HT-29 (cell line): Measurements from ENCODE around the gene CBX4. TPM values are rescaled to one million over a fixed set of nuclear protein-coding genes. Genes with fewer than 3 reads are reported as not detected.
A peak's percentile ranks its signal among the peaks of the same experiment; 100 is the strongest.
"Not testable (repeated sequence)": the region's sequence is repeated elsewhere in the genome, so short reads cannot be mapped to it uniquely, and the experiment has no call there.

Experiments
- DNase-seq: peaks from one replicate; pipeline ENCODE4 v3.0.0-alpha.2; 2015; ENCODE audit warnings: low spot score
- total RNA-seq: library from RNA; depleted of rRNA; stranded (reverse); fragments of >200 nt; shearing (Covaris generic); gene quantifications from 2 replicates; pipeline ENCODE4 v1.2.3, GENCODE V29; 2014

CBX4 gene
- total RNA-seq, 1 experiment from 2014 or later, result 71.4 TPM

DNA sequence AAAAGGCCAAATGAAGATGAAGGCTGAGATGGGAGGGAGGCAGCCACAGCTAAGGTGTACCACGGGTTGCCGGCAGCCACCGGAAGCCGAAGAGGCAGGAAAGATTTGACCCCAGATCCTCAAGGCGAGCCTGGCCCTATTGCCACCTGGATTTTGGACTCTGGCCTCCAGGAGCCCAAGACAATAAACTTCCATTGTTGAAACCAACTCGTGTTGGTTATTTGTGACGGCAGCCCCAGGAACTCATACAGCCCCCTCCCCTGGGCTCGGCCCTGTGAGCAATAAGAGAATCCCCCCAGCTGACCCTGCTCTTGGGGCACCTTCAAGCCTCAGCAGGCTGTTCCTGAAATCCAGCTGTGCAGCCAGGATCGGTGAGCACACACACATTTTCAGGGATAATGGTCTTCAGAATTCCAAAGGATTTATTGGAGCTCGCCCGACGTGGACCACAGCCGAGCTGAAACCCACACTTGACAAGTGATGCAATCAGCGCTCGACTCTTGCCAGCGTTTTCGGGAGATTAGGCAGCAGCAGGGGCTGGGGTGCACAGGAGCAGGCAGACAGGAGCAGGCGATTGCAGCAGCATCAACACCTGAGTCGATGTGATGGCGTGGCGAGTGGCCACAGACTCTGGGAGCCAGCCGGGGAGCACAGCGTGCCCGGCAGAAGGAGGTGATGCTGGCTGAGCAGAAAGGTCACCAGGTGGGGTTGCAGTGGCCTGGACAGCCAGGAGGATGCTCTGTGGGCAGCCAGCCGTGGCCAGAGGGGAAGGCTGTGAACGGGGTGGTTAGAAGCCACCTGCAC lies 22.4 kb upstream of the CBX4 start:
- DNase-seq, result no peak

GRCh38 chr17:79859676-79860615 lies 20.7 kb upstream of the CBX4 start:
- DNase-seq, result no peak

GRCh38 chr17:79857095-79857494 lies 17.9 kb upstream of the CBX4 start:
- no peak for DNase-seq

- no peak for DNase-seq
Observed at GRCh38 chr17:79855331-79856124, 16.3 kb upstream of the CBX4 start.

DNA sequence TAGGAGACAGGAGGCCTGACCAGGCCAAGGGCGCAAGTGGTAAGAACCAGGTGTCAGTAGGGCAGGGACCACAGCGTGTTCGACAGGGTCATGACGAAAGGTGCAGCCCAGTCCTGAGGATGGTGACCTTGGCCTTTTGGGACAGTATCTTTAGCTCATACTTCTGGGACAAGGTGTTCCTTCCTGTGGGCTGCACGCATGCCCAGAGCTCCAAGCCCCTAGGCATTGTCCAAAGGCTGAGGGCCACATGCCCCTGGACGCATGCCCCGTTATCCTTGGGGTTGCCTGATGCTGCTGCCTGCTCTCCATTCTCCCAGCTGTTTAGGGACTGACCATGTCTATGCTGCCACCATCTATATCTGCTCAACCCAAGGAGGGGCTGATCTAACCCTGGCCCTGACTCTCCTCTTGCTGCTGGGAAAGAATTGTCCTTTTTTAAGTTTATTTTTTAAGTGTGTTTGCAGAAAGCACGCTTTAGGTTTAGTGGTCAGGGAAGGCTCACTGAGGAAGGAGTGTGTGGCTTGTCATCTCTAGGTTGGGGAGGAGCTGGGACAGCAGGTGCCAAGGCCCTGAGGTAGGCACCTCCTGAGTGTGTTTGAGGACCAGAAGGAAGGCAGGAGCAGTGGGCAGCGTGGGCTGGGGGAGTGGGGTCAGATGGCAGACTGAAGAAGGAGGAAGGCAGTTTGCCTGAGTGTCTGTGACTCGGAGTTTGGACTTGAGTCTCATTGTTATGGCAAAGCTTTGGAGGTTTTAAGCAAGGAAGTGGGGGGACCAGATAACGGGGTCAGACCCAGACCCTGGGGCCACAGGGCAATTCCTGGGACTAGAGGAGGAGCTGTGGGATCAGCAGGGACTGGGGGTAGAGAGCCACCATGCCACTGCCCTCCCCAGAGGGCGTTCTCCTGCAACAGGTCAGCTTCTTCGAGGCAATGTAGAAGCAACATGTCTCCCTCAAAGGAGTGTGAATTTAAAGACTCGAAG lies 15.1 kb upstream of the CBX4 start:
- DNase-seq, result no peak

DNA sequence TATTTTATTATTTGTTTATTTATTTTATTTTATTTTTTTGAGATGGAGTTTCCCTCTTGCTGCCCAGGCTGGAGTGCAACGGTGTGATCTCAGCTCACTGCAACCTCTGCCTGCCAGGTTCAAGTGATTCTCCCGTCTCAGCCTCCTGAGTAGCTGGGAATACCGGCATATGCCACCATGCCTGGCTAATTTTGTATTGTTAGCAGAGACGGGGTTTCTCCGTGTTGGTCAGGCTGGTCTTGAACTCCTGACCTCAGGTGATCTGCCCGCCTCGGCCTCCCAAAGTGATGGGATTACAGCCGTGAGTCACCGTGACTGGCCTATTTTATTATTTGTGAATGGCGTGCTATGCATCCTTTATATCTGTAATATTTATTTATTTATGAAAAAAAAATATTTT lies 13.9 kb upstream of the CBX4 start:
- DNase-seq, result not testable (repeated sequence)

DNA sequence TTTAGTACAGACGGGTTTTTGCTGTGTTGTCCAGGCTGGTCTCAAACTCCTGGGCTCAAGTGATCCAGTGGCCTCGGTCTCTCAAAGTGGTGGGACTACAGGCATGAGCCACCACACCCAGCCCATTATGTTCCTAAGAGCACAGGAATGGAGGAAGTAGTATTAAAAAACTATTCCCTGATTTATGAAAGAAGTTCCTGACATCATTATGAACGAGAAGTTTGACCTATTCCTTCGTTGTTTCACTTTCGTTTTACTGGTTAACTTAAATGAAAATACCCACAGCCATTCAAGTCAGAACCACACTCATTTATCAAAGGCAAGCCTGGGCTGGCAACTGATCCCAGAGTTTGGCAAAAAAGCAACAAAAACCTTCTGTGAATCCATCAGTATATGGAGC lies 13.5 kb upstream of the CBX4 start:
- DNase-seq, result peak; percentile 35

DNA sequence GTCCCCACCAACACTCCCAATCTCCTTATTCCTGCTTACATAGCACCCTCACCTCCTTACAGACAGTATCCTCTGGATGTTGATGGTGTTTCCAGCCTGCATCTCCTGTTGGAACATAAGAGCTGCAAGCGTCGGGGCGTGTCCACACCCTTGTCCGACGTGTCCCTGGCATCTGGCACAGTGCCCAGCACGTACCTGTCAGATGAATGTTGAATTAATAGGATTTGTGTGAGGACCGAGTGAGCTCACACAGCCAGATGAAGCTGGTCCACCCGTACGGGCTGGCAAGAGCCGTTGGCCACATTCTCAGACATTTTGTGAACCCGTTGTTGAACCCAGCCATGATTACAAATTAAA lies 12.2 kb upstream of the CBX4 start:
- DNase-seq, result peak; percentile 91

DNA sequence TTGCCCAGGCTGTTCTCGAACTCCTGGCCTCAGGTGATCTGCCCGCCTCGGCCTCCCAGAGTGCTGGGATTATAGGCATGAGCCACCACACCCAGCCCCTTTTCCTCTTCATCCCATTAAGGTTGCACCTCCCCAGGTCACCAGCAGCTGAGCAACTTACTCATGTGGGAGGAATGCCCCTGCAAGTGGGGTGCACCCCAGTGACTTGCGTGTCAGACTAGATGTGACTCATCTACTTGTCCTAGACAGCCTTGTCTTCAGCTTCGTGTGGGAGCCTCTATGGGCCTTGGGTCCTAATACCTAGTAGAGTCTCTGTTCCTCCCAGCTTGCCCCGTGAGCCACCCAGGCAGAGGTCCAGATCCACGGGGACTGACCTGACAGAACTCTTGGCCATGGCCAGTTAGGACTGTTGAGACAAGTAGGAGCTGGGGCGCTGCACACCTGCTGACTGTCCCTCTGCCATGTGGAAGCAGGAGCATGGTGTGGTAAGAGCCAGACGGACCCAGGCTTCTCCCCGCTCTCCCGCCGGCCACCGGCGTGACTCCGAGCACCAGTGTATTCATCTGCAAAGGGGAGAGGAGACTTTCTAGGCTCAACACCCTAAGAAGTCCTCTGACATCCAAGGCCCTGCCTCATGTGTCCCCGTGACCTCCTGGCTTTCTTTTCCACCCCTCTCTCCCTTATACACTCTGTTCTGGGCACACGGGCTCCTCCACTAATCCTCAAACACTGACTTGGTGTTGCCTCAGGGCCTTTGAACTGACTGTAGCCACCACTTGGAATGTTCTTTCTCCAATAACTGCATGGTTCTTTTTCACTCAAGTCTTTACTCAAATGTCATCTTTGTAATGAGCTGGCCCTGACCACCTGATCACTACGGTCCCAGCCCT lies 11.6 kb upstream of the CBX4 start:
- DNase-seq, result no peak

DNA sequence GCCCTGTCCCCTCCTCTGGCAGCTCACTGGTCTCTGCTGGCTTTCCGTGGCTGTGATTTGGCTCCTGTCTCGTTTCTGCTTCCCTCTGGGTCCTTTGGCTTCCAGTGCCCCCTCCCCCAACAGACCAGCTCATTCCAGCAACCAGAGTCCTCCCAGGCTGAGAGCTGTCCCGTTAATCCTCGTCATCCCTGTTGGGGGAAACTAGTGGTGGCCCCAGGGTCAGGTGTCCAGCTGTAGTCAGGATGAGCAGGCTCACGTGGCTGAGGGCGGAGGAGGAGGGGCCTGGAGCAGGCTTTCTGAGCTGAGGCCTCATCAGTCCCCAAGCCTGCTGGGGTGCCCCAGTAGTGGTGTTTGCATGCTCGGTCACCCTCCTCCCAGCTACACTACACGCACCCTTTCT lies 10.7 kb upstream of the CBX4 start:
- no peak for DNase-seq

DNA sequence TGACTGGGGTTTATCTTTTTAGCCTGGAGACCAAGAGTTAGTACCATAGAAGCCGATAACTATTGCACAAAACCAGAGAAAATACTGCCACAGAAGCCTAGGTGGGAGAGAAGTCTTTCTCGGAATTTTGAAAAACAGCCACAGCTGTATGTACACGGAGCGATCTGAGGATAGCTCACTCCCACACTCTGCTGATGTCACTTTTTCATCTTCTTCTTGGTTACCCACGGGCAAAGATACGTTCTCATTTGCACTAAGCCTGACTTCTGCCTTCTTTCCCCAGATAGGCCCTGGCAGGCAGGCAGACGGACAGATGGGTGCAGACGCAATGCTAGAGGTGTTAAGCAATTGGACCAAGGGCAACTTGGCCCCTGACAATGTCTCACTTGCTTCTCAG lies 9.1 kb upstream of the CBX4 start:
- DNase-seq, result no peak

DNA sequence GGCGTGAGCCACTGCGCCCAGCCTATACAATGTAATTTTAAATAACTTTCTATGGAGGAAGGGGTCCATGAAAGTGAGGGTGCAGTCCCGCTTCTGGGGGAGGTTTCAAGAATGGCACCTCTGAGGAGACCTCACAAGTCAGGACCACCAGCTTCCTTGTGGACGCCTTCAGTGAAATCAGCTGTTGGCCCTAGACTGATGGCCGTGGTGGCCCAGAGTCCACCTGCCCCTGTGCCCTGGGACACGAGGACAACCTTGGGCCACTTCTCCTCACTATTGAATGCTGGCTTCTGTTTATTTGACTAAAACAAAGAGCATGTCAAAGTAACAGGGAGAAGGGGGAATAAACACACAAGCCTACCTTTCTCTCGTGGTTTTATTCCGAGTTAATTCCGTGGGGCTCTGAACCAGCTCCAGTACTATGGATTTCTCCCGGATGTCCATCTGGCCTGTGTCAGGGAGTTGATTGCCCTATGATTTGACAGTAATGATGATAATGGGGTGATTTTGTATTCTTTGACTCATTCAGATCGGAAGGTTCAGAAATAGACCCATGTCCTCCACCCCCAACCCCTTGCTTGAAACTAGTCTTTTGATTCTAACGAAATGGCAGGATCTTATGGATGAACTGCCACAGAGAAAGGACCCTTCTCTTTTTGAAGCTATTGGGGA lies 8.6 kb upstream of the CBX4 start:
- no peak for DNase-seq

DNA sequence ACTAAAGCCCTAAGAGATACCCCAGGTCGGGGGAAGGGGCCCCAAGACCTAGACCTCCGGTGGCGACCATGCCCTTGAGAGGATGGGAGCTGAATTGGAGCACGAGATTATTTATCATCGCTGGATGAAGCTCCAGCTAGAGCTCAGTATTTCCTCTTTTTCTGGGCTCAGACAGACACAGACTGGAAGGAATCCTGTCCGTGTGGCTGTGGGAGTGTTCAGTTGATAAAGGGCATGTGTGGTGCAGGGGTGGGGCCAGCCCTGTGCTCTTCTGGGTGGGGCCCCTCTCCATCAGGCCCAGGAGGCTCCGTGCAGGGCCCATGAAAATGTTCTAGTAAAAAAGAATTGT lies 6.3 kb upstream of the CBX4 start:
- no peak for DNase-seq

- no peak for DNase-seq
Observed at GRCh38 chr17:79844869-79845600, 5.8 kb upstream of the CBX4 start.

DNA sequence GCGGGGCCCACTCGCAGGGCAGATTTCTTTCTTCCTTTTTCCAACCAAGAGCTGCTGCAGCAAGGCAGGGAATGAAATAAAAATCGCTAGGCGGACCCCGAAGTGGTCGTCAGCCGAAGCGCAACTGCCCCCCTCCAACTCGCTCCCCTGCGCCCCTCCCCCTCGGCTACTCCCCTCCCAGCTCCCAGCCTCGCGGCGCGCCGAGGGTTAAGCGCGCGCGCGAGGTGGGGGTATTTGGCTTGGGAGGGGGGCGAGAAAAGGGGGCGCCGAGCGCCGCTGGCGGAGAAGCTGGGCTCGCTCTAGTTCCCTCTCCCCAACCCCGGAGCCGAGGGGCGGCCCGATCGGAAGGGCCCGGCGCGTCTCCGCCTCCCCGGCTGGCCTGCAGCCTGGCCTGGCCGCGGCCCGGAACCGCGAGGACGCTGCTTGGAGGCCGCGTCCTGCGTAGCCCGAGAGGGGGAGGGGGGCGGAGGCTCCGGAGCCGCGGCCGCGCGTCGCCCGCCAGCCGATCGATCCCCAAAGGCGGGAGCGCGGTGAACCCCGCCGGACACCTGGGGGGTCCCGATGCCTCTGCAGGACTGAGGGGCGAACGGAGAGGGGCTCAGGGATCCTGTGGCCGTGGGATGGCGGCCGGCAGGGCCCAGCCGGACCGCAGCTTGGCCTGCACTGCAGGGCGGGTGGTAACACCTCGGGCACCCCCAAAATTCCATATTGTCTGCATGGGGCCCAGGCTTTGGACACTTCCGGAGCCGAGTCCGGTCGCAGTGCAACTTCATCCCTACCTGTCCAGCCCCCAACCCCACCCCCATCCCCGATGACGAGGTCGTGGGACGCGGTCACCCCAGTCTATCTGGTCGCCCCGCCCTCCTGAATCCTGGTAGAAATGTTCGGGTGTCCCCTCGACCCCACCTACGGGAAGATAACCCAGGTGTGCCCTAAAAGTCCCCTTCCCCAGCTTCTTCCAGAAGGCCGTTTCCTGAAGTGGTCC lies 4.9 kb upstream of the CBX4 start:
- no peak for DNase-seq

DNA sequence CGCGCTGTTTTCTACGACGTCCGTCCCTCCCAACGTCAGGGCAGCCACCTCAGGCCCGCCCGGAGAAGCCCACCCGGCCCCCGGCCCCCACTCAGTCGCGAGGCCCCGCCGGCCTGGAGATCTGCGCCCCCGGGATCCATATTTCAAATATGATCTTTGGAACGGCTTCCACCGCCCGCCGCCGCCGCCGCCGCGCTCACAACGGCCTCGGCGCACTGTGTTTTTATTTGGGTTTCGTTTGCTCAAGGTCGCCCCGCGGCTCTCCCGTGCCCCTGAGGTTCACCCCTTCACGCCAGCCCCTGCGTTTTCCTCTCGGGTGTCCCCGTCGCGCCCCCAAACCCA lies 4.2 kb upstream of the CBX4 start:
- no peak for DNase-seq

DNA sequence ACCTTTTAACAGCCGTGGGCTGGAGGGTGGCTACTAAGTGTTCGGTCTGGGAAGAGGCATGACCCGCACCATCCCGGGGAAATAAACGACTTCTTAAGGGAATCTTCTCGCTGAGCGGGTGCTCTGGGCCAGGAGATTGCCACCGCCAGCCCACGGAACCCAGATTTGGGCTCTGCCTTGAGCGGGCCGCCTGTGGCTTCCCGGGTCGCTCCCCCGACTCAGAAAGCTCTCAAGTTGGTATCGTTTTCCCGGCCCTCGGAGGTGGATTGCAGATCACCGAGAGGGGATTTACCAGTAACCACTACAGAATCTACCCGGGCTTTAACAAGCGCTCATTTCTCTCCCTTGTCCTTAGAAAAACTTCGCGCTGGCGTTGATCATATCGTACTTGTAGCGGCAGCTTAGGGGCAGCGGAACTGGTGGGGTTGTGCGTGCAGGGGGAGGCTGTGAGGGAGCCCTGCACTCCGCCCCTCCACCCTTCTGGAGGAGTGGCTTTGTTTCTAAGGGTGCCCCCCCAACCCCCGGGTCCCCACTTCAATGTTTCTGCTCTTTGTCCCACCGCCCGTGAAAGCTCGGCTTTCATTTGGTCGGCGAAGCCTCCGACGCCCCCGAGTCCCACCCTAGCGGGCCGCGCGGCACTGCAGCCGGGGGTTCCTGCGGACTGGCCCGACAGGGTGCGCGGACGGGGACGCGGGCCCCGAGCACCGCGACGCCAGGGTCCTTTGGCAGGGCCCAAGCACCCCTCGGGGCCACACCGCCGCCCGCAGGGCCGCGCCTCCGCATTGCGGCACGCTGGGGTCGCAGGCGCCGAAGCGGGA lies 3.6 kb upstream of the CBX4 start:
- DNase-seq, result no peak
